ENCODE data around the gene PALMD.

DNA sequence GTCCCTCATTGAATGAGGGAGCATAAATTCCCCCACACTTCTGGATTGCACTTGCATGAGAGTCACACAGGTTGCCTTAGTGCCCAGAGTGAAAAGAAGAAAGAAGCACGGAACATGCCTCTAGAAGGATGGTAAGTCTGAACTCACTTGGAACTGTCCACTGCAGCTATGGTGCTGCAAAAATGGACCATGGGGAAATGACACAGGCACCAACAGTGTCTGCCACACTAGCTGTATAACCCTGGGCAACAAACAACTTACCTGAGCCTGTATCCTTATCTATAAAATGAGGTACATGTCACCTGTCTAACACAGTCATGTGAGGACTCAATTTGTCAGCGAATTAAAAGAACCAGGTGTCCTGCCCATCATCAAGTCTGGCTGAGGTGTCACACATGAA lies 50.7 kb downstream of the PALMD start:
- no peak for TF ChIP-seq EGR1 (IDR thresholded peaks at IDR 0.05)
- TF ChIP-seq YY1 (IDR thresholded peaks at IDR 0.05; ENCODE audit: low read depth): no peak
- no peak for TF ChIP-seq EP300 (IDR thresholded peaks at IDR 0.05; ENCODE audit: borderline replicate concordance)
- TF ChIP-seq TAF1 (IDR thresholded peaks at IDR 0.05; ENCODE audit: low read depth): no peak
